Activated CD4-positive, alpha-beta T cell treated with anti-CD3 and anti-CD28 coated beads, Interleukin-2, amount 10 ng/mL, durations not matched to agents 7 days and 5 days (primary cell): Measurements from ENCODE around the gene KCNE4. TPM values are rescaled to one million over a fixed set of nuclear protein-coding genes. Genes with fewer than 3 reads are reported as not detected.
"Not testable (repeated sequence)": the region's sequence is repeated elsewhere in the genome, so short reads cannot be mapped to it uniquely, and the experiment has no call there.

Source experiments
- CTCF ChIA-PET: fragments of 350-600 bp; sonication (Branson Sonifier 250); formaldehyde crosslinking; loops from one replicate; lab custom pipeline; 2021; ENCODE audit warnings: antibody characterized with exemption; lab: Charles Lee
- POLR2A ChIA-PET: fragments of 350-600 bp; sonication (Branson Sonifier 250); formaldehyde crosslinking; loops from one replicate; lab custom pipeline; 2021; ENCODE audit warnings: antibody characterized with exemption; lab: Charles Lee
- DNase-seq: peaks from one replicate; pipeline ENCODE4 v3.0.0-alpha.2; 2020
- H3K27ac Mint-ChIP-seq: one replicate; pipeline ENCODE4 v1.8.0; 2021; ENCODE audit warnings: mild to moderate bottlenecking, moderate library complexity, mixed read lengths
- H3K27me3 Mint-ChIP-seq: one replicate; pipeline ENCODE4 v1.8.0; 2021; ENCODE audit warnings: mixed read lengths
- H3K36me3 Mint-ChIP-seq: one replicate; pipeline ENCODE4 v1.8.0; 2021; ENCODE audit warnings: low read depth, mixed read lengths
- H3K4me1 Mint-ChIP-seq: one replicate; pipeline ENCODE4 v1.8.0; 2021; ENCODE audit warnings: mixed read lengths
- H3K4me3 Mint-ChIP-seq: one replicate; pipeline ENCODE4 v1.8.0; 2021; ENCODE audit warnings: mild to moderate bottlenecking, moderate library complexity, mixed read lengths
- H3K9me3 Mint-ChIP-seq: one replicate; pipeline ENCODE4 v1.8.0; 2021; ENCODE audit warnings: mixed read lengths
- total RNA-seq, 2 experiments: library from RNA; stranded (reverse); gene quantifications; one replicate each; pipeline ENCODE4 v1.2.3, GENCODE V29; 2021

Gene KCNE4
- total RNA-seq, 2 experiments from 2014 or later: not detected

- Mint-ChIP-seq H3K36me3 (no peaks in the 10 kb centered on the region), H3K4me1 (no peaks in the 10 kb centered on the region), H3K27me3 (no peaks in the 10 kb centered on the region), H3K27ac (no peak overlapping the region), H3K4me3 (no peak overlapping the region), H3K9me3 (no peaks in the 10 kb centered on the region)
- ChIA-PET CTCF (no interaction called here), POLR2A (no interaction called here)
- no peak for DNase-seq
Observed at GRCh38 chr2:223072826-223073225, 20.8 kb downstream of the KCNE4 start.

- peaks cover 2% of the 10 kb centered on the region for H3K27me3 Mint-ChIP-seq
- no peaks in the 10 kb centered on the region for H3K4me1 Mint-ChIP-seq
- H3K4me3 Mint-ChIP-seq: no peak overlapping the region
- no peak overlapping the region for H3K27ac Mint-ChIP-seq
- no peaks in the 10 kb centered on the region for H3K36me3 Mint-ChIP-seq
- H3K9me3 Mint-ChIP-seq: no peaks in the 10 kb centered on the region
- no peak for DNase-seq
- POLR2A ChIA-PET: no interaction called here
- CTCF ChIA-PET: interaction anchor here (0.6 kb wide), 1 partner anchor 20 kb away, joined by 3 read pairs; no protein-coding TSS in a partner anchor
Observed at GRCh38 chr2:223075301-223076270, 23.6 kb downstream of the KCNE4 start.

GRCh38 chr2:223076573-223076972, 24.6 kb downstream of the KCNE4 start:
- no peak for DNase-seq
- ChIA-PET CTCF (no interaction called here), POLR2A (no interaction called here)
- Mint-ChIP-seq H3K4me3 (no peak overlapping the region), H3K27ac (no peak overlapping the region), H3K36me3 (no peaks in the 10 kb centered on the region), H3K9me3 (no peaks in the 10 kb centered on the region), H3K4me1 (no peaks in the 10 kb centered on the region), H3K27me3 (peaks cover 2% of the 10 kb centered on the region)

GRCh38 chr2:223078482-223078881, 26.5 kb downstream of the KCNE4 start:
- Mint-ChIP-seq H3K36me3 (no peaks in the 10 kb centered on the region), H3K27ac (no peak overlapping the region), H3K9me3 (no peaks in the 10 kb centered on the region), H3K4me1 (no peaks in the 10 kb centered on the region), H3K27me3 (peaks cover 2% of the 10 kb centered on the region), H3K4me3 (no peak overlapping the region)
- POLR2A ChIA-PET: no interaction called here
- DNase-seq: no peak
- CTCF ChIA-PET: no interaction called here

GRCh38 chr2:223079378-223079777, 27.4 kb downstream of the KCNE4 start:
- peaks cover 2% of the 10 kb centered on the region for H3K27me3 Mint-ChIP-seq

GRCh38 chr2:223079925-223080324, 27.9 kb downstream of the KCNE4 start:
- Mint-ChIP-seq H3K27ac (no peak overlapping the region), H3K4me1 (no peaks in the 10 kb centered on the region), H3K4me3 (no peak overlapping the region), H3K9me3 (no peaks in the 10 kb centered on the region), H3K27me3 (peaks cover 2% of the 10 kb centered on the region), H3K36me3 (no peaks in the 10 kb centered on the region)
- no peak for DNase-seq
- POLR2A ChIA-PET: no interaction called here
- CTCF ChIA-PET: no interaction called here

More at GRCh38 chr2:223079378-223079777, 27.4 kb downstream of the KCNE4 start:
- CTCF ChIA-PET: no interaction called here
- POLR2A ChIA-PET: no interaction called here
- Mint-ChIP-seq H3K4me3 (no peak overlapping the region), H3K4me1 (no peaks in the 10 kb centered on the region), H3K9me3 (no peaks in the 10 kb centered on the region), H3K36me3 (no peaks in the 10 kb centered on the region), H3K27ac (no peak overlapping the region)
- no peak for DNase-seq

GRCh38 chr2:223080790-223081360, 28.9 kb downstream of the KCNE4 start:
- H3K4me3 Mint-ChIP-seq, H3K36me3 Mint-ChIP-seq, H3K4me1 Mint-ChIP-seq, DNase-seq, CTCF ChIA-PET, H3K27ac Mint-ChIP-seq, POLR2A ChIA-PET, H3K9me3 Mint-ChIP-seq, H3K27me3 Mint-ChIP-seq: not testable (repeated sequence)

- no peak overlapping the region for H3K27ac Mint-ChIP-seq
- ChIA-PET CTCF (no interaction called here), POLR2A (no interaction called here)
- DNase-seq: no peak
- no peaks in the 10 kb centered on the region for H3K36me3 Mint-ChIP-seq
- H3K4me3 Mint-ChIP-seq: no peak overlapping the region
- H3K27me3 Mint-ChIP-seq: peaks cover 2% of the 10 kb centered on the region
- no peaks in the 10 kb centered on the region for H3K4me1 Mint-ChIP-seq
- no peaks in the 10 kb centered on the region for H3K9me3 Mint-ChIP-seq
Observed at GRCh38 chr2:223081789-223082188, 29.8 kb downstream of the KCNE4 start.

GRCh38 chr2:223082706-223083105, 30.7 kb downstream of the KCNE4 start:
- Mint-ChIP-seq H3K9me3 (no peaks in the 10 kb centered on the region), H3K36me3 (no peaks in the 10 kb centered on the region), H3K4me3 (no peak overlapping the region), H3K4me1 (no peaks in the 10 kb centered on the region), H3K27me3 (peaks cover 2% of the 10 kb centered on the region), H3K27ac (no peak overlapping the region)
- DNase-seq: no peak
- ChIA-PET POLR2A (no interaction called here), CTCF (no interaction called here)

- no peak overlapping the region for H3K27ac Mint-ChIP-seq
- H3K4me3 Mint-ChIP-seq: no peak overlapping the region
- H3K9me3 Mint-ChIP-seq: no peaks in the 10 kb centered on the region
- CTCF ChIA-PET: no interaction called here
- peaks cover 2% of the 10 kb centered on the region for H3K27me3 Mint-ChIP-seq
- POLR2A ChIA-PET: no interaction called here
- H3K36me3 Mint-ChIP-seq: no peaks in the 10 kb centered on the region
- DNase-seq: no peak
- H3K4me1 Mint-ChIP-seq: no peaks in the 10 kb centered on the region
Observed at GRCh38 chr2:223083402-223084070, 31.5 kb downstream of the KCNE4 start.

- ChIA-PET CTCF (interaction anchor here (0.9 kb wide), 1 partner anchor 142 kb away, joined by 3 read pairs; no protein-coding TSS in a partner anchor), POLR2A (no interaction called here)
- H3K36me3 Mint-ChIP-seq: no peaks in the 10 kb centered on the region
- H3K27ac Mint-ChIP-seq: no peak overlapping the region
- H3K4me1 Mint-ChIP-seq: no peaks in the 10 kb centered on the region
- H3K9me3 Mint-ChIP-seq: no peaks in the 10 kb centered on the region
- no peak for DNase-seq
- no peaks in the 10 kb centered on the region for H3K27me3 Mint-ChIP-seq
- H3K4me3 Mint-ChIP-seq: no peak overlapping the region
Observed at GRCh38 chr2:223084873-223085272, 32.9 kb downstream of the KCNE4 start.

- Mint-ChIP-seq H3K4me1 (no peaks in the 10 kb centered on the region), H3K4me3 (no peak overlapping the region), H3K36me3 (no peaks in the 10 kb centered on the region), H3K27ac (no peak overlapping the region), H3K27me3 (no peaks in the 10 kb centered on the region), H3K9me3 (no peaks in the 10 kb centered on the region)
- DNase-seq: no peak
- CTCF ChIA-PET: no interaction called here
- POLR2A ChIA-PET: no interaction called here
Observed at GRCh38 chr2:223086370-223086981, 34.5 kb downstream of the KCNE4 start.

- ChIA-PET CTCF (no interaction called here), POLR2A (no interaction called here)
- H3K36me3 Mint-ChIP-seq: no peaks in the 10 kb centered on the region
- H3K27me3 Mint-ChIP-seq: no peaks in the 10 kb centered on the region
- no peak for DNase-seq
- no peak overlapping the region for H3K27ac Mint-ChIP-seq
- H3K9me3 Mint-ChIP-seq: no peaks in the 10 kb centered on the region
- H3K4me1 Mint-ChIP-seq: no peaks in the 10 kb centered on the region
- H3K4me3 Mint-ChIP-seq: no peak overlapping the region
Observed at GRCh38 chr2:223087466-223087865, 35.5 kb downstream of the KCNE4 start.
